Tibial nerve (tissue), 4 donors: ENCODE data around the gene CALCR. TPM values are rescaled to one million over a fixed set of nuclear protein-coding genes. Genes with fewer than 3 reads are reported as not detected.
A peak's percentile ranks its signal among the peaks of the same experiment; 100 is the strongest.

Experiments
- DNase-seq, 2 donors: peaks; one replicate each; pipeline ENCODE4 v3.0.0-alpha.2; 2019; ENCODE audit warnings: low spot score in 2 of 2
- H3K27ac ChIP-seq, 4 donors: fragments of 200-600 bp; sonication (generic) in 3 of 4; one replicate each; pipeline ENCODE4 v1.5.1; 2017 to 2019; ENCODE audit warnings: mild to moderate bottlenecking in 1 of 4
- H3K27me3 ChIP-seq, 2 donors: fragments of 200-600 bp; sonication (generic) in 1 of 2; one replicate each; pipeline versions ENCODE4 v1.5.1 to v1.6.0; 2017 to 2019
- H3K36me3 ChIP-seq, 3 donors: fragments of 200-600 bp; sonication (generic); one replicate each; pipeline ENCODE4 v1.5.1; 2018 to 2019
- H3K4me1 ChIP-seq, 4 donors: fragments of 200-600 bp; sonication (generic) in 3 of 4; one replicate each; pipeline ENCODE4 v1.5.1; 2017 to 2019
- H3K4me3 ChIP-seq, 4 donors: fragments of 200-600 bp; sonication (generic) in 3 of 4; one replicate each; pipeline ENCODE4 v1.5.1; 2017 to 2019; ENCODE audit warnings: mild to moderate bottlenecking in 1 of 4, moderate library complexity in 1 of 4
- H3K9me3 ChIP-seq, 4 donors: fragments of 200-600 bp; sonication (generic) in 3 of 4; one replicate each; pipeline ENCODE4 v1.5.1; 2017 to 2019
- EP300 ChIP-seq, 2 donors: sonication (generic); formaldehyde crosslinking; IDR thresholded peaks; one replicate each; pipeline ENCODE4 v1.6.1; 2017; ENCODE audit warnings: antibody characterized with exemption in 2 of 2, mild to moderate bottlenecking in 1 of 2
- POLR2A ChIP-seq, 2 donors: fragments of 450-650 bp; IDR thresholded peaks; one replicate each; pipeline ENCODE4 v1.6.1; 2017; ENCODE audit warnings: antibody characterized with exemption in 2 of 2, mild to moderate bottlenecking in 2 of 2, moderate library complexity in 2 of 2
- WGBS, 2 donors: methylation state at CpG; one replicate each; pipeline ENCODE4 v1.1.5; 2018; 5-methylcytosine and 5-hydroxymethylcytosine counted together
- total RNA-seq, 4 donors: library from RNA; depleted of rRNA; stranded (reverse); fragments of >200 nt; gene quantifications; one replicate each; pipeline ENCODE4 v1.1.0, GENCODE V29; 2016
- TF ChIP-seq, protein P1 (sequence below), 5 experiments: fragments of 200-600 bp in 3 of 5; fragments of 450-650 bp in 2 of 5; sonication (generic) in 3 of 5; IDR thresholded peaks; one replicate each; pipeline ENCODE4 v1.5.1; 2016 to 2019; ENCODE audit warnings: antibody characterized with exemption in 5 of 5, mild to moderate bottlenecking in 3 of 5, moderate library complexity in 2 of 5

Gene CALCR
- total RNA-seq, 4 donors from 2014 or later, result 0.66 TPM; not detected in 3

DNA sequence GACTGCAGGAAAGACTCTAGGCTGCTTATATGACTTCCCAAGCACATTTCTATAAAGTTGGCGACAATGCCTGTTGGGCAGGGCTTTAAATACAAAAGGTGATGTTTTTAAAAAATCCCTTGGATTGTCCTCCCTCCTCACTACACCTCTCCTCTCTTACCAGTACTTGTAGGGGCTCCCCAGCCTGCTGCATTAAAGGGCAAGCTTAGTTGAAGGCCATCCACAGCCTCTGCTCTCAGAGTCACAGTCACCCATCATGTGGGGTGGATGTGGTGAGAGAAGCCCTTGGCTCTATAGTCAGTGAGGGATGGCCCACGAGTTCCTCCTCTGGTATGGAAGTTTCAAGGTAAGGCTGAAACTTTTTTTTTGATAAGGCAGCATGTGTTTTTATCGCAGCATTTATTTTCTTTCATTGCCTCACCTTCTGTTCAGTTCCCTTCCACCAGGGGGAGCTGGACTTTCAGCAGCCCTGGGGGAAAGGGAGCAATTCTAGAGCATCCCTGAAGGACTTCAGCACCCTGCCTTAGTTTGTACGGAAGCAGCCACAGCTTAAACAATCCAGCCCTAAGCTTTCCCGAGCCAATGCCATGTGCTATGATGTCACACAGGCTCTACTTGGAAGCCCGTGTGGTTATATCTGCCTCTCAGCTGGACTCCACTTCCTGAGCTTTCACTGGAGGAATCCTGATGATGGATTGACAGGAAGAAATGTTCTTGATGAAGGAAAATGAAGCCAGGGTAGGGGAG lies 131.9 kb downstream of the CALCR start:
- DNase-seq, result peak in 1 of 2 donors; percentile 11
- Histone ChIP-seq H3K9me3 (no peaks in the 10 kb centered on the region), H3K27ac (no peak overlapping the region), H3K27me3 (no peaks in the 10 kb centered on the region), H3K4me3 (no peak overlapping the region), H3K4me1 (no peaks in the 10 kb centered on the region), H3K36me3 (no peaks in the 10 kb centered on the region)
- TF ChIP-seq, protein P1, sequence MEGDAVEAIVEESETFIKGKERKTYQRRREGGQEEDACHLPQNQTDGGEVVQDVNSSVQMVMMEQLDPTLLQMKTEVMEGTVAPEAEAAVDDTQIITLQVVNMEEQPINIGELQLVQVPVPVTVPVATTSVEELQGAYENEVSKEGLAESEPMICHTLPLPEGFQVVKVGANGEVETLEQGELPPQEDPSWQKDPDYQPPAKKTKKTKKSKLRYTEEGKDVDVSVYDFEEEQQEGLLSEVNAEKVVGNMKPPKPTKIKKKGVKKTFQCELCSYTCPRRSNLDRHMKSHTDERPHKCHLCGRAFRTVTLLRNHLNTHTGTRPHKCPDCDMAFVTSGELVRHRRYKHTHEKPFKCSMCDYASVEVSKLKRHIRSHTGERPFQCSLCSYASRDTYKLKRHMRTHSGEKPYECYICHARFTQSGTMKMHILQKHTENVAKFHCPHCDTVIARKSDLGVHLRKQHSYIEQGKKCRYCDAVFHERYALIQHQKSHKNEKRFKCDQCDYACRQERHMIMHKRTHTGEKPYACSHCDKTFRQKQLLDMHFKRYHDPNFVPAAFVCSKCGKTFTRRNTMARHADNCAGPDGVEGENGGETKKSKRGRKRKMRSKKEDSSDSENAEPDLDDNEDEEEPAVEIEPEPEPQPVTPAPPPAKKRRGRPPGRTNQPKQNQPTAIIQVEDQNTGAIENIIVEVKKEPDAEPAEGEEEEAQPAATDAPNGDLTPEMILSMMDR (IDR thresholded peaks at IDR 0.05), result peak in 3 of 5 experiments; percentile 12 to 42 (median 38)
- TF ChIP-seq EP300 (IDR thresholded peaks at IDR 0.05), result no peak
- TF ChIP-seq POLR2A (IDR thresholded peaks at IDR 0.05), result no peak
- 44 to 49% methylated on average over 6 of the region's 6 CpGs for WGBS, 2 donors

DNA sequence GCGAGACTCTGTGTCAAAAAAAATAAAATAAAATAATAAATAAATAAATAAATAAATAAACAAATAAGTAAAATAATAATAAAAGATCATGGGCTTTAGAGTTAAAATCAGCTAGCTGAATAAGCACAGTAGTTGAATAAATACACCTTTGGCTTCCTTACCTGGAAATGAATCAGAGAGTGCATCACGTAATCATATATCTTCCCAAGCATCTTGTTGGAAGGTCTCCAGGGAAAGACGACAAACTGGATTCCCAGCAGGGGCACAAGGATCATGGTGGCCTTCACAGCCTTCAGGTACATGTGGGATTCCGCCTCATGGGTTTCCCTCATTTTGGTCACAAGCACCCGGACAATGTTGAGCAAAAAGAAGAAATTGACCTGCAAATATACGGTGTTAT lies 138.7 kb downstream of the CALCR start:
- H3K9me3 ChIP-seq, result no peaks in the 10 kb centered on the region
- no peak for DNase-seq
- H3K36me3 ChIP-seq, result no peaks in the 10 kb centered on the region
- H3K27ac ChIP-seq, result no peak overlapping the region
- no peaks in the 10 kb centered on the region for H3K4me1 ChIP-seq
- H3K4me3 ChIP-seq, result no peak overlapping the region
- no peaks in the 10 kb centered on the region for H3K27me3 ChIP-seq
- WGBS, 2 donors, result 94 to 96% methylated on average over 6 of the region's 6 CpGs
- no peak for TF ChIP-seq POLR2A (IDR thresholded peaks at IDR 0.05)
- TF ChIP-seq, protein P1 (IDR thresholded peaks at IDR 0.05), result no peak
- TF ChIP-seq EP300 (IDR thresholded peaks at IDR 0.05), result no peak

DNA sequence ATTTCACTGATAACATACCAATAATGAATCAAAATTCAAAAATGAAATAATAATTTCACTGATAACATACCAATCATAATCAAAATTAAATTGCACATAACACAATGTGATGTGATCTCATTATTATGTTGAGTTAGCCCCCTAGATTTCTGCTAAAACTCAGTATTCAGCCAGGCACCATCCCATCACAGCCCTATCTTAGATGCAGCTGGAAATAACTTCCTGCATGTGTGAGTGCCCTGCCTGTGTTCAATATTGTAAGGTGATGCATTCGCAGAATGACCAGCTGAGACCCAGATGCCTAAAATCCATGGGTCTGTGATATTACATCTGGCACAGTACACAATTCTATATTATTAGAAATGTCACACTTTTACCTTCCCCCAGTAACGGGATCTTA lies 142.4 kb downstream of the CALCR start:
- H3K36me3 ChIP-seq, result no peaks in the 10 kb centered on the region
- no peak overlapping the region for H3K4me3 ChIP-seq
- no peak for DNase-seq
- no peaks in the 10 kb centered on the region for H3K4me1 ChIP-seq
- TF ChIP-seq POLR2A (IDR thresholded peaks at IDR 0.05), result no peak
- no peak for TF ChIP-seq EP300 (IDR thresholded peaks at IDR 0.05)
- TF ChIP-seq, protein P1 (IDR thresholded peaks at IDR 0.05), result no peak
- H3K27me3 ChIP-seq, result no peaks in the 10 kb centered on the region
- 84 to 86% methylated on average over 2 of the region's 2 CpGs for WGBS, 2 donors
- no peak overlapping the region for H3K27ac ChIP-seq
- H3K9me3 ChIP-seq, result no peaks in the 10 kb centered on the region

DNA sequence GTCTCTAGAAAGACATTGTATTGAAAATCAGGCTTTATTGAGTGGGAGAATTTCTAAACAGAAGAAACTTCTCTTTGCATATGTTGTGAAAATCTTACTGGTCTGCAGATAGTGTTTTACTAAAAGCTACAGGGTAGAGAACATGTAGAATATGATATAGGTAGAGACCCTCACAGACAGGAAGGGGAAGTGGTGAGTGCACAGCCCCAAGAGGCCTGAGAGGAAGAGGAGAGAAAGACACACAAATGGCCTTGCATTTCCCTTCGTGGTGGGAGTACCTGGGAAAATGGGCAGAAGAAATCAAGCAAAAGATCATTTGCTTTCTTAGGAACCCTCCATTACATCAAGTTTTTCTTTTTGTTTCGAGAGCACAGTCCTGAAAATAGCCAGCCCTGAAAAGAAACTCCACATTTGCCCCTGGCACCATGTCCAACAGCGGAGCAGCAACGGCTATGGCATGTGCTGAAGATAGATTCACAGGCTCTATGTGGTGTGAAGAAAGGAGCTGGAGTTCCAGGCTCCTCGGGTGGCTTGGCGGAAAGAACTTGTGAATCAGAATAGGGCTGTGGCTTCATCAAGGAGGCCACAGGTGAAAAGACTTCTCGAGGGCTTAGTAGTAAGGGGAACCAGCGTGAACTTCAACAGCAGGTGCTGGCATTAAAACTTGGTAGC lies 143.5 kb downstream of the CALCR start:
- Histone ChIP-seq H3K4me1 (no peaks in the 10 kb centered on the region), H3K27me3 (no peaks in the 10 kb centered on the region), H3K9me3 (no peaks in the 10 kb centered on the region), H3K27ac (no peak overlapping the region), H3K4me3 (no peak overlapping the region), H3K36me3 (no peaks in the 10 kb centered on the region)
- TF ChIP-seq, protein P1 (IDR thresholded peaks at IDR 0.05), result no peak
- no peak for TF ChIP-seq POLR2A (IDR thresholded peaks at IDR 0.05)
- no peak for TF ChIP-seq EP300 (IDR thresholded peaks at IDR 0.05)
- no peak for DNase-seq
- WGBS, 2 donors, result 85% methylated on average over 8 of the region's 8 CpGs

DNA sequence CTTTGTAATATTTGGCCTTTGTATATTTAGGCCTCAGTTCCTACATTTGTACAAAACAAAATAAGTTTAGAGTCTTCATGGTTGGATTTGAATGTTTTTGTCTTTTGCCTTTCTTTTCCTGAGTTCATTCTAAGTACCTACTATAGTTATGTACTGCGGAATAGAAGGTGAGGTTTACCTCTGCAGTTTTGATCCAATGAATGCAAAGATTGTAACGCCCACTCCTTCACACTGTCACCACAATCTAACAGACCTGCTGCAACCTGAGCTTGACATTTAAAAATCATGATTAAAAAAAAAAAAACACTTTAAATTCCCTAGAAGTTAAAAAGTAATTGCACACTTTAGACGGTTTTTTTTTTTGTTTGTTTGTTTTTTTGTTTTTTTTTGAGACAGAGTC lies 145.0 kb downstream of the CALCR start:
- Histone ChIP-seq H3K4me3 (no peak overlapping the region), H3K4me1 (no peaks in the 10 kb centered on the region), H3K9me3 (no peaks in the 10 kb centered on the region), H3K27me3 (no peaks in the 10 kb centered on the region), H3K36me3 (no peaks in the 10 kb centered on the region), H3K27ac (no peak overlapping the region)
- TF ChIP-seq POLR2A (IDR thresholded peaks at IDR 0.05) (no peak), EP300 (IDR thresholded peaks at IDR 0.05) (no peak)
- DNase-seq, result no peak
- WGBS, 2 donors, result 83 to 91% methylated on average over 3 of the region's 3 CpGs
